NCI-H524 treated with DMSO at 0.1 percent for 48 hours (cell line): ENCODE measurements around the gene PDLIM4.

ENCODE experiments used
- DNase-seq: peaks from one replicate; lab custom pipeline; 2025; lab: John Stamatoyannopoulos, UW

PDLIM4 gene

GRCh38 chr5:132283423-132284043 is 26.0 kb downstream of the PDLIM4 start:
- DNase-seq, result no peak

GRCh38 chr5:132289097-132289496 is 31.6 kb downstream of the PDLIM4 start:
- no peak for DNase-seq

- no peak for DNase-seq
Measured at GRCh38 chr5:132291026-132291425, 33.5 kb downstream of the PDLIM4 start.

- DNase-seq, result peak; percentile 40
Measured at GRCh38 chr5:132293066-132293991, 35.8 kb downstream of the PDLIM4 start.

- peak; percentile 64 for DNase-seq
Measured at GRCh38 chr5:132293992-132294727, 36.7 kb downstream of the PDLIM4 start, which contains the start of gene SLC22A4. SLC22A4 (plus strand) TSS chr5:132294394; CDS start chr5:132294617, 223 bp downstream.

GRCh38 chr5:132294728-132295504 is 37.4 kb downstream of the PDLIM4 start:
- no peak for DNase-seq

- no peak for DNase-seq
Measured at GRCh38 chr5:132295505-132296411, 38.3 kb downstream of the PDLIM4 start.

- DNase-seq, result no peak
Measured at GRCh38 chr5:132296412-132297016, 39.0 kb downstream of the PDLIM4 start.

GRCh38 chr5:132297211-132297940 is 39.9 kb downstream of the PDLIM4 start:
- no peak for DNase-seq

- DNase-seq, result no peak
Measured at GRCh38 chr5:132298298-132299212, 41.1 kb downstream of the PDLIM4 start.

GRCh38 chr5:132299917-132300316 is 42.4 kb downstream of the PDLIM4 start:
- no peak for DNase-seq

- no peak for DNase-seq
Measured at GRCh38 chr5:132300577-132301343, 43.3 kb downstream of the PDLIM4 start.

GRCh38 chr5:132301344-132302271 is 44.1 kb downstream of the PDLIM4 start:
- DNase-seq, result no peak

GRCh38 chr5:132302413-132302812 is 44.9 kb downstream of the PDLIM4 start:
- no peak for DNase-seq

- no peak for DNase-seq
Measured at GRCh38 chr5:132303589-132303988, 46.1 kb downstream of the PDLIM4 start.

GRCh38 chr5:132305420-132305819 is 47.9 kb downstream of the PDLIM4 start:
- no peak for DNase-seq

- DNase-seq, result no peak
Measured at GRCh38 chr5:132308701-132309100, 51.2 kb downstream of the PDLIM4 start.
